HepG2 (cell line): ENCODE results near the gene TOMM6. TPM values are rescaled to one million over a fixed set of nuclear protein-coding genes. Genes with fewer than 3 reads are reported as not detected.

Source experiments
- FOXA3 ChIP-seq: IDR thresholded peaks from 2 replicates; pipeline ENCODE4 v1.6.1; 2016; ENCODE audit warnings: missing genetic modification reagents, missing compliant biosample characterization
- RBFOX2 ChIP-seq: fragments of 200-400 bp; formaldehyde crosslinking; IDR thresholded peaks from 2 replicates; pipeline ENCODE4 v1.6.1; 2017; ENCODE audit warnings: low read depth, mild to moderate bottlenecking, low read length
- SALL2 ChIP-seq: sonication (generic); formaldehyde crosslinking; IDR thresholded peaks from 2 replicates; pipeline ENCODE4 v1.8.1; 2023; ENCODE audit warnings: mild to moderate bottlenecking, missing genetic modification reagents, inconsistent platforms
- TARDBP ChIP-seq: sonication (generic); formaldehyde crosslinking; IDR thresholded peaks from 2 replicates; pipeline ENCODE4 v1.8.0; 2022; ENCODE audit warnings: mild to moderate bottlenecking, missing genetic modification reagents
- ZNF275 ChIP-seq: sonication (generic); formaldehyde crosslinking; IDR thresholded peaks from 2 replicates; pipeline ENCODE4 v1.8.0; 2022; ENCODE audit warnings: missing genetic modification reagents, mild to moderate bottlenecking, inconsistent platforms, borderline replicate concordance
- ZNF281 ChIP-seq: sonication (generic); formaldehyde crosslinking; IDR thresholded peaks from 2 replicates; pipeline ENCODE4 v1.4.0; 2020; ENCODE audit warnings: missing genetic modification reagents, borderline replicate concordance
- polyA plus RNA-seq, 8 experiments: library from polyadenylated mRNA; depleted of rRNA in 3 of 8; stranded (reverse) in 7 of 8; unstranded in 1 of 8; fragments of >200 nt; fragmentation: Illumina TruSeq in 4 of 8; extraction: Trizol in 4 of 8; gene quantifications; 2 replicates each; pipeline versions ENCODE4 v1.2.1 to v1.2.3, GENCODE V29; 2011 to 2016; ENCODE audit warnings: low read depth in 4 of 8, missing spikeins in 1 of 8, mixed read lengths in 1 of 8; ENCODE audit not compliant: insufficient read depth in 1 of 8
- total RNA-seq, 5 experiments: library from RNA; depleted of rRNA; stranded (reverse); fragments of >200 nt; fragmentation: Illumina TruSeq; extraction: Trizol; gene quantifications; 2 replicates each; pipeline ENCODE4 v1.2.3, GENCODE V29; 2016; ENCODE audit warnings: low read depth in 1 of 5
- TF ChIP-seq, protein P1 (sequence below): IDR thresholded peaks from 2 replicates; pipeline ENCODE4 v1.6.1; 2016; ENCODE audit warnings: control low read depth
- TF ChIP-seq, protein P2 (sequence below): sonication (generic); formaldehyde crosslinking; conservative IDR thresholded peaks from 2 replicates; pipeline ENCODE4 v1.4.0; 2020; ENCODE audit warnings: mild to moderate bottlenecking, missing genetic modification reagents, moderate library complexity
- TF ChIP-seq, protein P3 (sequence below), 2 experiments: IDR thresholded peaks; 2 replicates each; pipeline ENCODE4 v1.6.1; 2011 to 2012; ENCODE audit warnings: low read length in 2 of 2, borderline replicate concordance in 1 of 2, low read depth in 1 of 2, mild to moderate bottlenecking in 1 of 2, moderate library complexity in 1 of 2

Gene TOMM6
- total and polyA plus RNA-seq, 2 of the 13 experiments (the other 11 are each of a cell fraction or from before 2014, with no cell fraction given), result 320 to 321 TPM

DNA sequence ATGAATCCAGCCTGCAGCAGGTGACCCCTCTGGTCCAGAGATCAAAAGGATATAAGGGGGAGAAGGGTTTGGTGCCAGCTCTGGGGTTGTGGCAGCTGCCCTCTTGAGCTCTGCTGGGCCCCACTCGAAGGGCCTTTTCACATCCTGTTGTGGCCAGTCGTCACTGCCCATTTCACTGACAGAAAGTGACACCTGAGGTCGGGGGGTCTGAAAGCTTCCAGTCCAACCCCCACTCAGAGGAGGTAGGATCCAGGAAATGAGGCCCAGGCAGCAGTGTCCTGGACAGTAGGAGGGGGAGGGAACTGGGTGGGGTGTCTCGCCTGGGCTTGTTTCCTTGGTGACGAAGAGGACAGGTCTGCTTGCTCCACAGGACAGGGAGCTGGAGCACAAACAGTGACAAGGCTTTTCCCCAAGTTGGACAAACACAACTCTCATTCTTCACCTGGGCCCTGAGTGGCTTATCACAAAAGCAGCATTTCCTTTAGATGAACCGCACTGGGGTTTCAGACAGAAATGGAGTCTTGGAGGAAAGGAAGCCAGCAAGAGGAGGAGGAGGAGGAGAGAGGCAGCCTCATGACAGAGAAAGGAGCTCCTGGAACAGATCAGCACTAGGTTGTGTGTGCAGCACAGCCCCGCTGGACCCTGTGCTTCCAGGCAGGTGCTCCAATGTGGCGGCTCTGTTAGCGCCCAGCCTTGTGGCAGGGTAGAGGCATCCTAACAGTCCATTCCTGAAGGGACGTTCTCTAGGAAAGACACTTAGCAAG is 18.8 kb upstream of the TOMM6 start (continued):
- peak; percentile 81 for TF ChIP-seq TARDBP
- TF ChIP-seq RBFOX2, result 0 out of 2 replicates have a peak, but pooled peaks have one; percentile 26
- peak; percentile 68; the same call in 1 of the 2 replicates for TF ChIP-seq SALL2 (CRISPR knock-in tag)
- peak; percentile 76; the same call in 1 of the 2 replicates for TF ChIP-seq ZNF275
- peak; percentile 83 for TF ChIP-seq ZNF281
- TF ChIP-seq, protein P1, sequence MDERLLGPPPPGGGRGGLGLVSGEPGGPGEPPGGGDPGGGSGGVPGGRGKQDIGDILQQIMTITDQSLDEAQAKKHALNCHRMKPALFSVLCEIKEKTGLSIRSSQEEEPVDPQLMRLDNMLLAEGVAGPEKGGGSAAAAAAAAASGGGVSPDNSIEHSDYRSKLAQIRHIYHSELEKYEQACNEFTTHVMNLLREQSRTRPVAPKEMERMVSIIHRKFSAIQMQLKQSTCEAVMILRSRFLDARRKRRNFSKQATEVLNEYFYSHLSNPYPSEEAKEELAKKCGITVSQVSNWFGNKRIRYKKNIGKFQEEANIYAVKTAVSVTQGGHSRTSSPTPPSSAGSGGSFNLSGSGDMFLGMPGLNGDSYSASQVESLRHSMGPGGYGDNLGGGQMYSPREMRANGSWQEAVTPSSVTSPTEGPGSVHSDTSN, result no peak; the same call in 1 of the 2 replicates
- peak; percentile 5; the same call in 1 of the 2 replicates for TF ChIP-seq FOXA3 (CRISPR knock-in tag)
- TF ChIP-seq, protein P2, sequence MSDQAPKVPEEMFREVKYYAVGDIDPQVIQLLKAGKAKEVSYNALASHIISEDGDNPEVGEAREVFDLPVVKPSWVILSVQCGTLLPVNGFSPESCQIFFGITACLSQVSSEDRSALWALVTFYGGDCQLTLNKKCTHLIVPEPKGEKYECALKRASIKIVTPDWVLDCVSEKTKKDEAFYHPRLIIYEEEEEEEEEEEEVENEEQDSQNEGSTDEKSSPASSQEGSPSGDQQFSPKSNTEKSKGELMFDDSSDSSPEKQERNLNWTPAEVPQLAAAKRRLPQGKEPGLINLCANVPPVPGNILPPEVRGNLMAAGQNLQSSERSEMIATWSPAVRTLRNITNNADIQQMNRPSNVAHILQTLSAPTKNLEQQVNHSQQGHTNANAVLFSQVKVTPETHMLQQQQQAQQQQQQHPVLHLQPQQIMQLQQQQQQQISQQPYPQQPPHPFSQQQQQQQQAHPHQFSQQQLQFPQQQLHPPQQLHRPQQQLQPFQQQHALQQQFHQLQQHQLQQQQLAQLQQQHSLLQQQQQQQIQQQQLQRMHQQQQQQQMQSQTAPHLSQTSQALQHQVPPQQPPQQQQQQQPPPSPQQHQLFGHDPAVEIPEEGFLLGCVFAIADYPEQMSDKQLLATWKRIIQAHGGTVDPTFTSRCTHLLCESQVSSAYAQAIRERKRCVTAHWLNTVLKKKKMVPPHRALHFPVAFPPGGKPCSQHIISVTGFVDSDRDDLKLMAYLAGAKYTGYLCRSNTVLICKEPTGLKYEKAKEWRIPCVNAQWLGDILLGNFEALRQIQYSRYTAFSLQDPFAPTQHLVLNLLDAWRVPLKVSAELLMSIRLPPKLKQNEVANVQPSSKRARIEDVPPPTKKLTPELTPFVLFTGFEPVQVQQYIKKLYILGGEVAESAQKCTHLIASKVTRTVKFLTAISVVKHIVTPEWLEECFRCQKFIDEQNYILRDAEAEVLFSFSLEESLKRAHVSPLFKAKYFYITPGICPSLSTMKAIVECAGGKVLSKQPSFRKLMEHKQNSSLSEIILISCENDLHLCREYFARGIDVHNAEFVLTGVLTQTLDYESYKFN (CRISPR knock-in tag), result peak; percentile 84
- TF ChIP-seq, protein P3, sequence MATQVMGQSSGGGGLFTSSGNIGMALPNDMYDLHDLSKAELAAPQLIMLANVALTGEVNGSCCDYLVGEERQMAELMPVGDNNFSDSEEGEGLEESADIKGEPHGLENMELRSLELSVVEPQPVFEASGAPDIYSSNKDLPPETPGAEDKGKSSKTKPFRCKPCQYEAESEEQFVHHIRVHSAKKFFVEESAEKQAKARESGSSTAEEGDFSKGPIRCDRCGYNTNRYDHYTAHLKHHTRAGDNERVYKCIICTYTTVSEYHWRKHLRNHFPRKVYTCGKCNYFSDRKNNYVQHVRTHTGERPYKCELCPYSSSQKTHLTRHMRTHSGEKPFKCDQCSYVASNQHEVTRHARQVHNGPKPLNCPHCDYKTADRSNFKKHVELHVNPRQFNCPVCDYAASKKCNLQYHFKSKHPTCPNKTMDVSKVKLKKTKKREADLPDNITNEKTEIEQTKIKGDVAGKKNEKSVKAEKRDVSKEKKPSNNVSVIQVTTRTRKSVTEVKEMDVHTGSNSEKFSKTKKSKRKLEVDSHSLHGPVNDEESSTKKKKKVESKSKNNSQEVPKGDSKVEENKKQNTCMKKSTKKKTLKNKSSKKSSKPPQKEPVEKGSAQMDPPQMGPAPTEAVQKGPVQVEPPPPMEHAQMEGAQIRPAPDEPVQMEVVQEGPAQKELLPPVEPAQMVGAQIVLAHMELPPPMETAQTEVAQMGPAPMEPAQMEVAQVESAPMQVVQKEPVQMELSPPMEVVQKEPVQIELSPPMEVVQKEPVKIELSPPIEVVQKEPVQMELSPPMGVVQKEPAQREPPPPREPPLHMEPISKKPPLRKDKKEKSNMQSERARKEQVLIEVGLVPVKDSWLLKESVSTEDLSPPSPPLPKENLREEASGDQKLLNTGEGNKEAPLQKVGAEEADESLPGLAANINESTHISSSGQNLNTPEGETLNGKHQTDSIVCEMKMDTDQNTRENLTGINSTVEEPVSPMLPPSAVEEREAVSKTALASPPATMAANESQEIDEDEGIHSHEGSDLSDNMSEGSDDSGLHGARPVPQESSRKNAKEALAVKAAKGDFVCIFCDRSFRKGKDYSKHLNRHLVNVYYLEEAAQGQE (IDR thresholded peaks at IDR 0.05; ENCODE audit: borderline replicate concordance in 1 of 2, low read depth in 1 of 2, low read length in 2 of 2), result 0 out of 4 replicates have a peak, but pooled peaks of 1 of the 2 experiments have one; percentile 29
